IMR-90 (cell line): ENCODE data around the gene SLC23A2. TPM values are rescaled to one million over a fixed set of nuclear protein-coding genes. Genes with fewer than 3 reads are reported as not detected.

Experiments used
- ATAC-seq: fragments of 200-7000 bp; cut with Tn5 transposase; 2 replicates; pipeline ENCODE4 v1.9.1; 2020; ENCODE audit warnings: low read depth, mild to moderate bottlenecking, moderate library complexity
- BruUV-seq: library from RNA; stranded (reverse); fragments of 400-500 nt; replicated peaks from 2 replicates; lab custom pipeline; 2021; lab: Mats Ljungman, UMichigan
- CTCF ChIA-PET: fragments of 300-600 bp; formaldehyde crosslinking; extraction: SDS; loops from one replicate; lab custom pipeline; 2021; ENCODE audit warnings: antibody characterized with exemption; lab: Yijun Ruan, JAX
- POLR2A ChIA-PET: fragments of 300-600 bp; sonication (Branson Sonifier 250); formaldehyde crosslinking; loops from one replicate; lab custom pipeline; 2022; ENCODE audit warnings: antibody characterized with exemption; ENCODE audit not compliant: unreplicated experiment; lab: Charles Lee
- DNase-seq: peaks from one replicate; pipeline ENCODE4 v3.0.0; 2013
- H2AFZ ChIP-seq: replicated peaks from 2 replicates; pipeline ENCODE3; 2013; ENCODE audit warnings: low read length, mild to moderate bottlenecking; ENCODE audit not compliant: poor library complexity
- H2AK5ac ChIP-seq: 2 replicates; pipeline ENCODE4 v1.6.1; 2013; ENCODE audit warnings: low read depth, low read length, inconsistent platforms
- H2AK9ac ChIP-seq: replicated peaks from 2 replicates; pipeline ENCODE3; 2013; ENCODE audit warnings: mild to moderate bottlenecking, low read depth, low read length, moderate library complexity; ENCODE audit not compliant: poor library complexity
- H2BK120ac ChIP-seq: 2 replicates; pipeline ENCODE4 v1.6.1; 2013; ENCODE audit warnings: low read depth, low read length, inconsistent platforms
- H2BK15ac ChIP-seq: 3 replicates; pipeline ENCODE4 v1.6.1; 2013; ENCODE audit warnings: low read depth, low read length, inconsistent platforms
- H2BK20ac ChIP-seq: 2 replicates; pipeline ENCODE4 v1.6.1; 2013; ENCODE audit warnings: low read depth, mild to moderate bottlenecking, inconsistent platforms, low read length, moderate library complexity
- H2BK5ac ChIP-seq: 2 replicates; pipeline ENCODE4 v1.6.1; 2013; ENCODE audit warnings: mild to moderate bottlenecking, low read depth, low read length, inconsistent platforms; ENCODE audit not compliant: poor library complexity, severe bottlenecking
- H3K14ac ChIP-seq: replicated peaks from 2 replicates; pipeline ENCODE4 v1.6.1; 2013; ENCODE audit warnings: low read depth, low read length, inconsistent platforms
- H3K18ac ChIP-seq: 2 replicates; pipeline ENCODE4 v1.6.1; 2013; ENCODE audit warnings: low read depth, low read length, control low read depth
- H3K23ac ChIP-seq: 2 replicates; pipeline ENCODE4 v1.6.1; 2013; ENCODE audit warnings: low read depth, low read length, inconsistent platforms
- H3K27ac ChIP-seq: 2 replicates; pipeline ENCODE4 v1.5.1; 2013; ENCODE audit warnings: mild to moderate bottlenecking, control low read depth, low read length; ENCODE audit not compliant: insufficient read depth
- H3K27me3 ChIP-seq: 2 replicates; pipeline ENCODE4 v1.6.1; 2013; ENCODE audit warnings: low read length; ENCODE audit not compliant: control insufficient read depth, insufficient read depth
- H3K36me3 ChIP-seq: 2 replicates; pipeline ENCODE4 v1.6.1; 2013; ENCODE audit warnings: low read length, mixed read lengths; ENCODE audit not compliant: control insufficient read depth, insufficient read depth
- H3K4ac ChIP-seq: 2 replicates; pipeline ENCODE4 v1.6.1; 2013; ENCODE audit warnings: low read depth, low read length, inconsistent platforms
- H3K4me1 ChIP-seq: 2 replicates; pipeline ENCODE4 v1.6.1; 2013; ENCODE audit warnings: low read length, mixed read lengths; ENCODE audit not compliant: control insufficient read depth, insufficient read depth
- H3K4me2 ChIP-seq: 2 replicates; pipeline ENCODE4 v1.6.1; 2013; ENCODE audit warnings: low read depth, mild to moderate bottlenecking, control low read depth, low read length, moderate library complexity
- H3K4me3 ChIP-seq: 2 replicates; pipeline ENCODE4 v1.5.1; 2013; ENCODE audit warnings: low read depth, mild to moderate bottlenecking, control low read depth, low read length, moderate library complexity; ENCODE audit not compliant: insufficient read depth
- H3K56ac ChIP-seq: 2 replicates; pipeline ENCODE4 v1.6.1; 2013; ENCODE audit warnings: low read length, inconsistent platforms; ENCODE audit not compliant: insufficient read depth; ENCODE audit errors: extremely low read depth
- H3K79me1 ChIP-seq, 2 experiments: 2 replicates each; pipeline ENCODE4 v1.6.1; 2013; ENCODE audit warnings: low read length in 2 of 2, inconsistent platforms in 1 of 2, low read depth in 1 of 2
- H3K9ac ChIP-seq: 2 replicates; pipeline ENCODE4 v1.6.1; 2013; ENCODE audit warnings: low read depth, low read length, control low read depth
- H3K9me1 ChIP-seq: 2 replicates; pipeline ENCODE4 v1.6.1; 2013; ENCODE audit warnings: low read length, inconsistent platforms; ENCODE audit not compliant: insufficient read depth
- H3K9me3 ChIP-seq: 2 replicates; pipeline ENCODE4 v1.6.1; 2013; ENCODE audit warnings: low read length; ENCODE audit not compliant: control insufficient read depth, insufficient read depth
- H4K20me1 ChIP-seq: 2 replicates; pipeline ENCODE4 v1.6.1; 2013; ENCODE audit warnings: low read length, inconsistent platforms; ENCODE audit not compliant: insufficient read depth
- H4K5ac ChIP-seq: 2 replicates; pipeline ENCODE4 v1.6.1; 2013; ENCODE audit warnings: mild to moderate bottlenecking, low read depth, low read length, control low read depth
- H4K8ac ChIP-seq, 2 experiments: 2 replicates each; pipeline ENCODE4 v1.6.1; 2013; ENCODE audit warnings: low read depth in 2 of 2, low read length in 2 of 2, control low read depth in 1 of 2, inconsistent platforms in 1 of 2
- H4K91ac ChIP-seq: 2 replicates; pipeline ENCODE4 v1.6.1; 2013; ENCODE audit warnings: low read depth, low read length, inconsistent platforms; ENCODE audit not compliant: insufficient read depth
- CEBPB ChIP-seq: IDR thresholded peaks from 2 replicates; pipeline ENCODE4 v1.6.1; 2012; ENCODE audit warnings: low read depth, low read length, improper control_type of control experiment
- CHD1 ChIP-seq: IDR thresholded peaks from 2 replicates; pipeline ENCODE4 v1.6.1; 2012; ENCODE audit warnings: low read depth, low read length, improper control_type of control experiment
- FOS ChIP-seq: fragments of 150-350 bp; IDR thresholded peaks from 2 replicates; pipeline ENCODE4 v1.6.1; 2016; ENCODE audit warnings: low read depth, low read length
- MAFK ChIP-seq: IDR thresholded peaks from 2 replicates; pipeline ENCODE4 v1.6.1; 2012; ENCODE audit warnings: low read depth, low read length, improper control_type of control experiment
- MAZ ChIP-seq: IDR thresholded peaks from 2 replicates; pipeline ENCODE4 v1.6.1; 2012; ENCODE audit warnings: low read depth, mild to moderate bottlenecking, low read length, improper control_type of control experiment, moderate library complexity, borderline replicate concordance
- MXI1 ChIP-seq: IDR thresholded peaks from 2 replicates; pipeline ENCODE4 v1.6.1; 2012; ENCODE audit warnings: low read depth, mild to moderate bottlenecking, low read length, moderate library complexity, borderline replicate concordance
- NFE2L2 ChIP-seq: fragments of 150-350 bp; IDR thresholded peaks from 2 replicates; pipeline ENCODE4 v1.6.1; 2016; ENCODE audit warnings: low read depth, mild to moderate bottlenecking, low read length
- POLR2A ChIP-seq: IDR thresholded peaks from 2 replicates; pipeline ENCODE4 v1.6.1; 2012; ENCODE audit warnings: mild to moderate bottlenecking, low read depth, low read length
- RAD21 ChIP-seq: IDR thresholded peaks from 2 replicates; pipeline ENCODE4 v1.6.1; 2012; ENCODE audit warnings: low read length, improper control_type of control experiment
- RCOR1 ChIP-seq: IDR thresholded peaks from 2 replicates; pipeline ENCODE4 v1.6.1; 2012; ENCODE audit warnings: mild to moderate bottlenecking, low read length, improper control_type of control experiment; ENCODE audit not compliant: insufficient replicate concordance
- RFX5 ChIP-seq: IDR thresholded peaks from 2 replicates; pipeline ENCODE4 v1.8.0; 2012; ENCODE audit warnings: low read depth, mild to moderate bottlenecking, low read length, moderate library complexity
- SMC3 ChIP-seq: fragments of 150-350 bp; IDR thresholded peaks from 2 replicates; pipeline ENCODE4 v1.6.1; 2016; ENCODE audit warnings: low read depth, mild to moderate bottlenecking, antibody characterized with exemption, low read length, moderate library complexity
- WGBS, 2 experiments: methylation state at CpG; one replicate each; pipeline versions ENCODE4 v1.1.5 to v1.1.7; 2013; ENCODE audit warnings: missing lambda C conversion rate in 2 of 2; ENCODE audit not compliant: insufficient read length in 1 of 2; ENCODE audit errors: extremely low coverage in 2 of 2; 5-methylcytosine and 5-hydroxymethylcytosine counted together
- dilution Hi-C: fragments of 300-500 bp; cut with HindIII; formaldehyde crosslinking; loops from one replicate; pipeline ENCODE4 v1.14.3; 2018; ENCODE audit warnings: low sequenced_read_pairs; ENCODE audit not compliant: unreplicated experiment
- in situ Hi-C: fragments of 300-500 bp; cut with MboI; formaldehyde crosslinking; loops from 3 replicates; pipeline ENCODE4 v1.14.3; 2019; ENCODE audit warnings: low sequenced_read_pairs, inconsistent platforms, mixed read lengths
- intact Hi-C: fragments of 100-400 bp; cut with micrococcal nuclease; formaldehyde crosslinking; loops from 2 replicates; pipeline ENCODE4 v1.10.0; 2022
- polyA plus RNA-seq, 3 experiments: library from polyadenylated mRNA; depleted of rRNA; stranded (reverse); fragments of >200 nt; gene quantifications; 2 replicates each; pipeline ENCODE4 v1.2.3, GENCODE V29; 2012; ENCODE audit warnings: low replicate concordance in 1 of 3
- total RNA-seq: library from RNA; depleted of rRNA; stranded (reverse); fragments of >200 nt; gene quantifications from 2 replicates; pipeline ENCODE4 v1.2.3, GENCODE V29; 2012
- TF ChIP-seq, protein P1 (sequence below): fragments of 150-350 bp; IDR thresholded peaks from 2 replicates; pipeline ENCODE4 v1.6.1; 2016; ENCODE audit warnings: low read depth, mild to moderate bottlenecking, low read length, moderate library complexity, borderline replicate concordance
- TF ChIP-seq, protein P2 (sequence below): conservative IDR thresholded peaks from 2 replicates; pipeline ENCODE4 v1.5.1; 2012; ENCODE audit warnings: mild to moderate bottlenecking, low read depth, low read length, improper control_type of control experiment

SLC23A2 gene
- total and polyA plus RNA-seq, 2 of the 4 experiments (the other 2 are of a cell fraction), result 10.2 to 14.4 TPM

DNA sequence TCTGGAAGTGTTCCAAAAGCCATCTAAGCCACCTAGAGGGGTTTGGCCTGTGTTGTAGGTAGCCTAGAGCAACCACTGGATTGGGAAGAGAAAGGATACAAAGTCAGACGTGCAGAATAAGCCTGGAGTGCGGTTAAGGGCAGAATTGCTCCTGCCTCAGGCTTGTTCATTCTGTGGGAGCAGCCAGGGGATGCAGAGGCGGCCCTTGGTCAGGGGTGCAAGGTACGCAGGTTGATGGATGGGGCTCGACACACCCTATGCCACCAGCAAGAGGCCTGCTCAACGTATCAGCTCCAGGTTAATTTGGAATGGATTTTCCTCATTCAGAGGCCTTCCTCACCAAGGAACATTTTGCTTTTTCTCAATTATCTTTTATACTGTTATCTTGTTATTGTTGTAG, 129.8 kb downstream of the SLC23A2 start:
- Histone ChIP-seq H3K79me1 (no peaks in the 10 kb centered on the region), H2BK20ac (no peak overlapping the region), H2BK120ac (no peak overlapping the region), H3K27ac (no peak overlapping the region), H2AK9ac (no peak overlapping the region), H3K27me3 (no peaks in the 10 kb centered on the region), H2BK15ac (no peak overlapping the region), H4K91ac (no peak overlapping the region), H3K56ac (no peak overlapping the region), H3K4ac (no peak overlapping the region), H3K14ac (no peak overlapping the region), H4K5ac (no peak overlapping the region), H3K18ac (no peak overlapping the region), H3K4me2 (no peak overlapping the region), H3K23ac (no peak overlapping the region), H3K9ac (no peak overlapping the region), H2AK5ac (no peak overlapping the region), H3K36me3 (peaks cover 35% of the 10 kb centered on the region), H2AFZ (no peak overlapping the region), H4K20me1 (no peaks in the 10 kb centered on the region), H2BK5ac (no peak overlapping the region), H3K9me3 (no peaks in the 10 kb centered on the region), H3K9me1 (peaks cover 17% of the 10 kb centered on the region), H3K4me1 (peaks cover 6% of the 10 kb centered on the region; the same call in 1 of the 2 replicates), H4K8ac (no peak overlapping the region), H3K4me3 (no peak overlapping the region)
- TF ChIP-seq NFE2L2 (no peak), CEBPB (no peak), MAFK (no peak), RFX5 (no peak), MXI1 (no peak), FOS (no peak), SMC3 (no peak), RAD21 (no peak), MAZ (no peak), RCOR1 (no peak), POLR2A (no peak), CHD1 (no peak)
- TF ChIP-seq, protein P1, sequence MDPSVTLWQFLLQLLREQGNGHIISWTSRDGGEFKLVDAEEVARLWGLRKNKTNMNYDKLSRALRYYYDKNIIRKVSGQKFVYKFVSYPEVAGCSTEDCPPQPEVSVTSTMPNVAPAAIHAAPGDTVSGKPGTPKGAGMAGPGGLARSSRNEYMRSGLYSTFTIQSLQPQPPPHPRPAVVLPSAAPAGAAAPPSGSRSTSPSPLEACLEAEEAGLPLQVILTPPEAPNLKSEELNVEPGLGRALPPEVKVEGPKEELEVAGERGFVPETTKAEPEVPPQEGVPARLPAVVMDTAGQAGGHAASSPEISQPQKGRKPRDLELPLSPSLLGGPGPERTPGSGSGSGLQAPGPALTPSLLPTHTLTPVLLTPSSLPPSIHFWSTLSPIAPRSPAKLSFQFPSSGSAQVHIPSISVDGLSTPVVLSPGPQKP, result no peak
- TF ChIP-seq, protein P2, sequence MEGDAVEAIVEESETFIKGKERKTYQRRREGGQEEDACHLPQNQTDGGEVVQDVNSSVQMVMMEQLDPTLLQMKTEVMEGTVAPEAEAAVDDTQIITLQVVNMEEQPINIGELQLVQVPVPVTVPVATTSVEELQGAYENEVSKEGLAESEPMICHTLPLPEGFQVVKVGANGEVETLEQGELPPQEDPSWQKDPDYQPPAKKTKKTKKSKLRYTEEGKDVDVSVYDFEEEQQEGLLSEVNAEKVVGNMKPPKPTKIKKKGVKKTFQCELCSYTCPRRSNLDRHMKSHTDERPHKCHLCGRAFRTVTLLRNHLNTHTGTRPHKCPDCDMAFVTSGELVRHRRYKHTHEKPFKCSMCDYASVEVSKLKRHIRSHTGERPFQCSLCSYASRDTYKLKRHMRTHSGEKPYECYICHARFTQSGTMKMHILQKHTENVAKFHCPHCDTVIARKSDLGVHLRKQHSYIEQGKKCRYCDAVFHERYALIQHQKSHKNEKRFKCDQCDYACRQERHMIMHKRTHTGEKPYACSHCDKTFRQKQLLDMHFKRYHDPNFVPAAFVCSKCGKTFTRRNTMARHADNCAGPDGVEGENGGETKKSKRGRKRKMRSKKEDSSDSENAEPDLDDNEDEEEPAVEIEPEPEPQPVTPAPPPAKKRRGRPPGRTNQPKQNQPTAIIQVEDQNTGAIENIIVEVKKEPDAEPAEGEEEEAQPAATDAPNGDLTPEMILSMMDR, result no peak
- CTCF ChIA-PET, result no interaction called here
- dilution Hi-C loops, result no loop called here
- no CpG with 5 or more reads among the region's 6 CpGs for WGBS, 2 experiments
- BruUV-seq, result no TSS peak
- ATAC-seq, result no peak
- POLR2A ChIA-PET, result no interaction called here
- no peak for DNase-seq
- intact Hi-C loops, result no loop called here
- in situ Hi-C loops, result no loop called here
